HG03460 (cell line): Measurements from ENCODE around the gene KLK12.

Experiments
- ATAC-seq: cut with Tn5 transposase; IDR thresholded peaks from one replicate; pipeline ENCODE4 v1.9.1; 2021; ENCODE audit not compliant: unreplicated experiment

KLK12 gene

DNA sequence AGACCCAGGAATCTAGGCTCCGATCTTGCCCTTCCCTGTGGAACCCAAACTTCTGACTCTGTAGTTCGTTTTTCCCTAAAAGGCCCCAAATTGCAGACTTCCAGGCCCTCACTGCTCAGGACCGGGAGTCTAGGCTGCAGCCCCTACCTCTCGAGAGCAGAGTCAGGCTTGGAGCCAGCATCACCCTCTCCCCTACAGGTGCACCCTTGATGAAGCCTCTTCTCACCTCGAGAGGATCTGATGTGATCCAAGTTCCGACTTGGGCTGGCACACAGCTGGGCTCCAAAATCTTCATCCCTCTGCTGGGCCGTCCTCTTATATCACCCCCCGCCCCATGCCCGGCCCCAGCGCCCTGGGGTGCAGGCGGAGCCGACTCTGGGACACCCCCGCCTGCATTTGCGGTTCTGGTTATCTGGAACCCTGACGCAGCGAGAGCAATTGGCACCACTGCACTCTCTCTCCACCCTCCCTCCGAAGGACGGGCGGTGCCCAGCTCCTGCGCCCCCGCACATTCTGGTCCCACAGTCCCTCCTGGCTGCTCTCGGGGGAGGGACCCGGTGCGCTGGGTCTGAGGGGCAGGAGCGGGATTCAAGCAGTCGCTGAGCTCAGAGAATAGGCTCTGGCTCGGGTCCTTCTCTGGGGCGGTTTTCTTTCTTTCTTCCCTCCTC, 51.0 kb downstream of the KLK12 start, which contains the start of gene KLK7:
TSS of gene KLK7 (minus strand) at position 293 of the 668 bp plus-strand sequence. CDS start 1,518 bp downstream, outside the sequence.
- no peak for ATAC-seq

GRCh38 chr19:50982186-50982585, 52.6 kb downstream of the KLK12 start:
- no peak for ATAC-seq

GRCh38 chr19:50981587-50982146, 53.1 kb downstream of the KLK12 start:
- no peak for ATAC-seq

DNA sequence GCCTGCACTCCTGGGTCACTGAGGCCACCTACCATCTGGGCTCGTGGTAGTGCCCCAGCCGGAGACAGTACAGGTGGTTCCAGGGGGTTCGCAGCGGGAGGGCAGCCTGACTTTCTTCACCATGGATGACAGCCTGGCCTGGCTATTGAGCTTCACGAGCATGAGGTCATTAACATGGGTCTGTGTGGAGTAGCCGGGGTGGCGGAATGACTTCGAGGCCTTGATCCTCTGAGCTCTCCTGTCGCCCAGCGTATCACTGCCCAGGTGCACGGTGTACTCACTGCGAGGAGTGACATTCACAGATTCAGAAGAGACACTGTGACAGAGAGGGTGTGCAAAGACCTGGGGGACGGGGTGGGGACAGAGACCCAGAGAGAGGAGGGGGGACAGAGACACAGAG, 54.6 kb downstream of the KLK12 start:
- ATAC-seq = no peak

GRCh38 chr19:50979758-50980157, 55.0 kb downstream of the KLK12 start:
- ATAC-seq = no peak
